CD14-positive monocyte (primary cell): ENCODE data around the gene MAPK1. TPM values are rescaled to one million over a fixed set of nuclear protein-coding genes. Genes with fewer than 3 reads are reported as not detected.
"Not testable (repeated sequence)": the region's sequence is repeated elsewhere in the genome, so short reads cannot be mapped to it uniquely, and the experiment has no call there.

Source experiments
- DNase-seq, 3 donors: peaks; one replicate each; pipeline ENCODE4 v3.0.0-alpha.2; 2011 to 2022
- H2AFZ ChIP-seq: 2 replicates; pipeline ENCODE4 v1.6.0; 2012; ENCODE audit warnings: mild to moderate bottlenecking, low read depth, low read length, inconsistent platforms; ENCODE audit not compliant: insufficient read depth, poor library complexity, severe bottlenecking
- H3K27ac ChIP-seq, 2 donors: 1 replicate in 1 of 2; 2 replicates in 1 of 2; pipeline ENCODE4 v1.5.1; 2012 to 2013; ENCODE audit warnings: low read length in 2 of 2, control low read depth in 1 of 2, inconsistent platforms in 1 of 2, low read depth in 1 of 2, mild to moderate bottlenecking in 1 of 2
- H3K27me3 ChIP-seq, 2 donors: one replicate each; pipeline versions ENCODE4 v1.6.0 to v1.6.1; 2011 to 2013; ENCODE audit warnings: low read length in 2 of 2; ENCODE audit not compliant: control insufficient read depth in 2 of 2, insufficient read depth in 2 of 2
- H3K36me3 ChIP-seq, 2 donors: replicated peaks in 1 of 2; 1 replicate in 1 of 2; 2 replicates in 1 of 2; pipeline versions ENCODE4 v1.5.1 to v1.6.1; 2012 to 2013; ENCODE audit warnings: low read length in 2 of 2, control low read depth in 1 of 2, inconsistent platforms in 1 of 2, mild to moderate bottlenecking in 1 of 2; ENCODE audit not compliant: insufficient read depth in 2 of 2, control insufficient read depth in 1 of 2
- H3K4me1 ChIP-seq, 2 donors: 1 replicate in 1 of 2; 2 replicates in 1 of 2; pipeline versions ENCODE4 v1.5.1 to v1.6.1; 2012 to 2013; ENCODE audit warnings: low read length in 2 of 2, control low read depth in 1 of 2, inconsistent platforms in 1 of 2, mild to moderate bottlenecking in 1 of 2, moderate library complexity in 1 of 2; ENCODE audit not compliant: insufficient read depth in 2 of 2, control insufficient read depth in 1 of 2
- H3K4me2 ChIP-seq: replicated peaks from 2 replicates; pipeline ENCODE3; 2012; ENCODE audit warnings: low read length, moderate library complexity, mild to moderate bottlenecking; ENCODE audit not compliant: poor library complexity, severe bottlenecking; ENCODE audit errors: extremely low read depth
- H3K4me3 ChIP-seq, 3 experiments: fragments of 200-600 bp in 1 of 3; sonication (generic) in 1 of 3; replicated peaks in 1 of 3; 1 replicate in 2 of 3; 2 replicates in 1 of 3; pipeline ENCODE4 v1.5.1; 2011 to 2013; ENCODE audit warnings: low read length in 3 of 3, mild to moderate bottlenecking in 3 of 3, control low read depth in 2 of 3, low read depth in 2 of 3, inconsistent platforms in 1 of 3, moderate library complexity in 1 of 3
- H3K79me2 ChIP-seq: 2 replicates; pipeline ENCODE4 v1.6.0; 2012; ENCODE audit warnings: mild to moderate bottlenecking, control low read depth, inconsistent platforms, low read length, moderate library complexity; ENCODE audit not compliant: insufficient read depth
- H3K9ac ChIP-seq: 2 replicates; pipeline ENCODE4 v1.6.0; 2017; ENCODE audit warnings: low read length, mild to moderate bottlenecking; ENCODE audit not compliant: insufficient read depth, poor library complexity, severe bottlenecking
- H3K9me3 ChIP-seq, 2 donors: replicated peaks in 1 of 2; 1 replicate in 1 of 2; 2 replicates in 1 of 2; pipeline versions ENCODE4 v1.5.1 to v1.6.1; 2012 to 2013; ENCODE audit warnings: low read length in 2 of 2, control low read depth in 1 of 2; ENCODE audit not compliant: control insufficient read depth in 1 of 2, insufficient read depth in 1 of 2
- H4K20me1 ChIP-seq: 2 replicates; pipeline ENCODE4 v1.6.0; 2012; ENCODE audit warnings: mild to moderate bottlenecking, low read length, control low read depth, moderate library complexity; ENCODE audit not compliant: insufficient read depth
- H3K27ac Mint-ChIP-seq, 7 donors: one replicate each; pipeline ENCODE4 v1.8.0; 2020; ENCODE audit warnings: mild to moderate bottlenecking in 7 of 7, mixed read lengths in 7 of 7, moderate library complexity in 6 of 7, inconsistent platforms in 2 of 7
- H3K27me3 Mint-ChIP-seq, 3 donors: one replicate each; pipeline ENCODE4 v1.8.0; 2021 to 2022; ENCODE audit warnings: low read depth in 3 of 3, mild to moderate bottlenecking in 3 of 3, mixed read lengths in 3 of 3, moderate library complexity in 3 of 3, inconsistent platforms in 1 of 3
- H3K36me3 Mint-ChIP-seq, 2 donors: one replicate each; pipeline ENCODE4 v1.8.0; 2020; ENCODE audit warnings: mixed read lengths in 2 of 2, inconsistent platforms in 1 of 2, mild to moderate bottlenecking in 1 of 2
- H3K4me1 Mint-ChIP-seq: one replicate; pipeline ENCODE4 v1.8.0; 2020; ENCODE audit warnings: mild to moderate bottlenecking, mixed read lengths
- H3K4me3 Mint-ChIP-seq, 2 donors: one replicate each; pipeline ENCODE4 v1.8.0; 2020; ENCODE audit warnings: mild to moderate bottlenecking in 2 of 2, mixed read lengths in 2 of 2, moderate library complexity in 1 of 2
- H3K9me3 Mint-ChIP-seq, 7 donors: one replicate each; pipeline ENCODE4 v1.8.0; 2020 to 2022; ENCODE audit warnings: mixed read lengths in 7 of 7, mild to moderate bottlenecking in 6 of 7, moderate library complexity in 6 of 7, inconsistent platforms in 2 of 7
- CTCF ChIP-seq: fragments of 200-600 bp; IDR thresholded peaks from one replicate; pipeline ENCODE4 v1.8.0; 2022; ENCODE audit warnings: antibody characterized with exemption, mild to moderate bottlenecking
- WGBS: methylation state at CpG from one replicate; pipeline ENCODE4 v1.1.5; 2013; ENCODE audit warnings: missing lambda C conversion rate; ENCODE audit not compliant: insufficient coverage; 5-methylcytosine and 5-hydroxymethylcytosine counted together
- intact Hi-C, 2 donors: fragments of 100-400 bp; cut with micrococcal nuclease; formaldehyde crosslinking; loops; one replicate each; pipeline versions ENCODE4 v1.15.0 to v1.15.1; 2023
- polyA plus RNA-seq, 3 donors: library from polyadenylated mRNA; depleted of rRNA in 1 of 3; unstranded in 2 of 3; stranded (reverse) in 1 of 3; fragments of 300-500 nt in 2 of 3; fragments of >200 nt in 1 of 3; fragmentation: Illumina TruSeq in 2 of 3; gene quantifications; 1 replicate in 2 of 3; 2 replicates in 1 of 3; pipeline ENCODE4 v1.2.3, GENCODE V29; 2012 to 2021

Gene MAPK1
- polyA plus RNA-seq, 3 donors: 47.0 to 148 (median 118) TPM

GRCh38 chr22:21873619-21874018, 6.2 kb upstream of the MAPK1 start:
- H3K4me2 ChIP-seq: no peak overlapping the region
- Mint-ChIP-seq H3K4me1 (peaks cover 13% of the 10 kb centered on the region), H3K4me3 (no peak overlapping the region), H3K36me3 (no peaks in the 10 kb centered on the region), H3K27me3 (peaks cover 0 to 2% (median 2%) of the 10 kb centered on the region in 3 donors), H3K9me3 (peaks cover 0 to 8% (median 0%) of the 10 kb centered on the region in 7 donors), H3K27ac (peak overlapping the region in 1 of 7 donors; percentile 40)
- H2AFZ ChIP-seq: no peak overlapping the region
- no peak overlapping the region for H3K4me3 ChIP-seq
- H3K27me3 ChIP-seq: no peaks in the 10 kb centered on the region
- H3K9ac ChIP-seq: no peak overlapping the region
- intact Hi-C loops: loop anchor here in 1 of 2 donors (5.0 kb wide), 1 partner anchor 64 kb away; no protein-coding TSS in a partner anchor
- H3K4me1 ChIP-seq: peaks cover 7 to 14% of the 10 kb centered on the region in 2 donors
- WGBS: 86% methylated on average over 5 of the region's 7 CpGs
- H3K9me3 ChIP-seq: no peaks in the 10 kb centered on the region
- no peak for DNase-seq
- no peak for TF ChIP-seq CTCF
- no peaks in the 10 kb centered on the region for H4K20me1 ChIP-seq
- H3K27ac ChIP-seq: no peak overlapping the region
- no peaks in the 10 kb centered on the region for H3K79me2 ChIP-seq
- H3K36me3 ChIP-seq: no peaks in the 10 kb centered on the region

- not testable (repeated sequence) for H3K27me3 Mint-ChIP-seq, H4K20me1 ChIP-seq, H2AFZ ChIP-seq, H3K4me3 ChIP-seq, H3K4me3 Mint-ChIP-seq, DNase-seq, H3K27ac Mint-ChIP-seq, H3K27me3 ChIP-seq, H3K9me3 ChIP-seq, H3K27ac ChIP-seq, H3K9me3 Mint-ChIP-seq, H3K9ac ChIP-seq, H3K79me2 ChIP-seq, H3K36me3 Mint-ChIP-seq, H3K36me3 ChIP-seq, H3K4me2 ChIP-seq
- no CpG with 5 or more reads among the region's 4 CpGs for WGBS
- H3K4me1 Mint-ChIP-seq: peaks cover 18% of the 10 kb centered on the region
- intact Hi-C loops: loop anchor here in 1 of 2 donors (5.0 kb wide), 1 partner anchor 65 kb away; no protein-coding TSS in a partner anchor
- H3K4me1 ChIP-seq: peaks cover 14 to 23% of the 10 kb centered on the region in 2 donors
Observed at GRCh38 chr22:21872741-21873140, 5.3 kb upstream of the MAPK1 start.
